Loucy (cell line): ENCODE data around the gene PRIMPOL.

Experiments used
- EZH2phosphoT487 ChIP-seq: fragments of 200-600 bp; IDR thresholded peaks from 2 replicates; pipeline ENCODE4 v1.6.1; 2018; ENCODE audit warnings: antibody characterized with exemption, mild to moderate bottlenecking, moderate library complexity, borderline replicate concordance
- TF ChIP-seq, protein P1 (sequence below): fragments of 200-600 bp; sonication (generic); conservative IDR thresholded peaks from 2 replicates; pipeline ENCODE4 v1.5.1; 2014; ENCODE audit warnings: mild to moderate bottlenecking, antibody characterized with exemption, low read length

DNA sequence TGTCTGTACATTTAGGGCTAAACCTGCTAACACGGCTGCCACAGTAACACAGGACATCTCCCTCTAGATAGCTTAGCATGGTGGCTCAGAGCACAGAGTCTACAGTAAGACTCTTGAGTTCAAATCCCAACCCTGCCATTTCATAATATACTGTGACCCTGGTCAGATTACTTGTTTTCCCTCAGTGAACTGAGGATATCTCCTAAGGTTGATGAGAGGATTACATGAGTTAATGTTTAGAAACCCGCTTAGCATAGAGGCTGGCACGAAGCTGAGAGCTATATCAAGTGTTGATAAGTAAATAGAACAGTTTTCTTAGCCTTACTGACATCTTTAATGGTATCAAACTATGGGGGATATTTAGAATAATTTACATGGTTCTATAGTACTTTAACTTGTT lies 37.5 kb upstream of the PRIMPOL start:
- TF ChIP-seq, protein P1, sequence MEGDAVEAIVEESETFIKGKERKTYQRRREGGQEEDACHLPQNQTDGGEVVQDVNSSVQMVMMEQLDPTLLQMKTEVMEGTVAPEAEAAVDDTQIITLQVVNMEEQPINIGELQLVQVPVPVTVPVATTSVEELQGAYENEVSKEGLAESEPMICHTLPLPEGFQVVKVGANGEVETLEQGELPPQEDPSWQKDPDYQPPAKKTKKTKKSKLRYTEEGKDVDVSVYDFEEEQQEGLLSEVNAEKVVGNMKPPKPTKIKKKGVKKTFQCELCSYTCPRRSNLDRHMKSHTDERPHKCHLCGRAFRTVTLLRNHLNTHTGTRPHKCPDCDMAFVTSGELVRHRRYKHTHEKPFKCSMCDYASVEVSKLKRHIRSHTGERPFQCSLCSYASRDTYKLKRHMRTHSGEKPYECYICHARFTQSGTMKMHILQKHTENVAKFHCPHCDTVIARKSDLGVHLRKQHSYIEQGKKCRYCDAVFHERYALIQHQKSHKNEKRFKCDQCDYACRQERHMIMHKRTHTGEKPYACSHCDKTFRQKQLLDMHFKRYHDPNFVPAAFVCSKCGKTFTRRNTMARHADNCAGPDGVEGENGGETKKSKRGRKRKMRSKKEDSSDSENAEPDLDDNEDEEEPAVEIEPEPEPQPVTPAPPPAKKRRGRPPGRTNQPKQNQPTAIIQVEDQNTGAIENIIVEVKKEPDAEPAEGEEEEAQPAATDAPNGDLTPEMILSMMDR = no peak
- no peak for TF ChIP-seq EZH2phosphoT487
